NCI-H2081 treated with DMSO at 0.1 percent for 48 hours (cell line): Measurements from ENCODE around the gene DCAF4L1.

Experiments used
- DNase-seq: peaks from one replicate; lab custom pipeline; 2025; lab: John Stamatoyannopoulos, UW

The DCAF4L1 gene

DNA sequence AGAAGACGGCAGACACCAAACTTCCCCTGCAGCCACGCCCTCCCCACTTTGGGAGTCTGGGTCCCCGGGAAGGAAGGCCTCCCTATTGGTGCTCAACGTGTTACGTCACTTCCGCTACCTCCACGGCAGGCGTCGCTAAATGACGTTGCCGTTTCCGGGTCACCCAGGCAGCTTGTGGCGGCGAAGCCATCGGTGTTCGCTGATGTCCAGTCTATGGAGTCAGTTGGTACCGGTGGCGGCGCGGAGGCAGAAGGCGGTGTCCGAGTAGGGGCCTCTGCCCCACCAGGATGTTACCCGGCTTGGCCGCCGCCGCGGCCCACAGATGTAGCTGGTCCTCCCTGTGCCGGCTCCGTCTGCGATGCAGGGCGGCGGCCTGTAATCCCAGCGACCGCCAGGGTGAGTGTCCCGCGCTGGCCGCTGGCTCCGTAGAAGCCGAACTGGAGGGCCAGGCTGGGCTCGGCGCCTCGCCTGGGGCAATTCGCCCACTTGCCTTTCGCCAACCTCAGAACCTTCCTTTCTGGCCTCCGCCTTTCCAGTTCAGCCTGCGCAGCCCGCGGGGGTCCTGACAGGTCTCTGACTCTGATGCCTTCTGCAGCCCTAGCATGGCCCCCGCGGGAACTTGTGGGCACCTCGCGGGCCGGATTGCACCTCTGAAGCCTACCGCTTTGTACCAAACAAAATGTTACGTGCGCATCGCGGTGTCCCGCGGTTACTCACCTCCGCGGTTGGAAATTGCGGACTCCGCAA is 9.0 kb downstream of the DCAF4L1 start, which contains the start of gene SLC30A9:
SLC30A9 (plus strand) TSS at position 166 of the 747 bp plus-strand sequence; CDS start at position 288, 122 bp downstream.
- peak; percentile 84 for DNase-seq

DNA sequence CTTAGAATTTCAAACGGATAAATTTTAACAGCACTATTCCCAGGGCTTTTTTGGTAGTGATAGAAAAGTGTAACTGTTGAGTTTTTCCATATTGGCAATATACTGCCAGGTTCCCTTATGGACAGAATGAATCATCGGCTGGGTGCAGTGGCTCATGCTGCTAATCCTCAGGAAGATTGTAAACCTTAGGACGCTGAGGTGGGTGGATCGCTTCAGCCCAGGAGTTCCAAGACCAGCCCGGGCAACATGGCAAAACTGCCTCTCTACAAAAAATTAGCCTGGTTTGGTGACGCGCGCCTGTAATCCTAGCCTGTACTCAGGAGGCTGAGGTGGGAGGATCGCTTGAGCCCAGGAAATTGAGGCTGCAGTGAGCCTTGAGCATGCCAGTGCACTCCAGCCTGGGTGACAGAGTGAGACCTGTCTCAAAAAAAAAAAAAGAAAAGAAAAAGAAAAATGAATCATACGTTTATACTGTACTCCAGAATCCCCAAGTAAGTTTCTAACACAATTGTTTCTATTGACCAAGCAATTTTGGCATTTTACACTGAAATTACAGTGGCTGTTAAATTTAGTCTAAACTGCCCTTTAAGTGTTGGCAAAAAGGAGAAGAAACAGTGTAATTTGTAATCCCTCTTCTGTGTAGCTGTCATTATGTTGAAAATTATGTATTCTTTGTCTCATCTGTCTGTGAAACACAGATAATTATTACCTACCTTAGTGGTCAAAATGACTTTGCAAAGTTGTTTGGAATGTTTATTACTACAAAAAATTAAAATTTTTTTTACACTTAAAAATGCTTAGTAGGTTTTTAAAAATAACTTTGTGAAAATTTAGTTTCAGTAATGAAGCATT is 10.6 kb downstream of the DCAF4L1 start:
- no peak for DNase-seq

DNA sequence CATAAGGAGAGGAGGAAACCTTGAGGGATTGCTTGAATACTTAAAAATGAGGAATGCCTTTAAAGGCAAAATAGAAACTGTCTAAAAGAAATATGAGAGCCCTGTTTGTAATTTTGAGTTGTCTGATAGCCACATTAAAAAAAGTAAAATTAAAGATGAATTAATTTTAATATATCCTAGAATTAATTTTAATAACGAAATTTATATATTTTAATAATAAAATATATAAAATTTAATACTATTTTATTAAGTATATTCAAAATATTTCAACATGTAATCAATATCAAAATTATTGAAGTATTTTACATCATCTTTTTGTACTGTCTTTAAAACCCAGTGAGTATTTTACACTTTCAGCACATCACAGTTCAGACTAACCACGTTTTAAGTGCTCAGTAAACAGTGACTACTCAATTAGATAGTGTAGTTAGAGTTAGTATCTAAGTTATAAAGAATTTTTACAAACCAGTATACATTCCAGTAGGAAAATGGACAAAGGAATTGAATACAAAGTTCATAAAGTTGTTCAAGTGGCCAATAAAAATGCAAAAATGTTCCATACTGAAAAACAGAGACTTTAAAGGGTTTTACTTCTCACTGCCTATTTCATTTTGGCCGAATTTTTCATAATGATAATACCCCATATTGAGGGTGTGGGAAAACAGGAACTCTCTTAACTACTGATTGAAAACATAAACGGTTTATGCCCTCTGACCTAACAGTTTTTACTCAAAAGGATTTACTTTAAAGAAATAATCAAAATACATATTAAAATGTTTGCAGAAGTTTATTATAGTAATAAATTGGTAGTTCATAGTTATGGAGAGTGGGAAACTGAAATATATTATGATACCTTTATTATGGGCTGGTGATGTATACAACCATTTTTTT is 11.7 kb downstream of the DCAF4L1 start:
- no peak for DNase-seq

DNA sequence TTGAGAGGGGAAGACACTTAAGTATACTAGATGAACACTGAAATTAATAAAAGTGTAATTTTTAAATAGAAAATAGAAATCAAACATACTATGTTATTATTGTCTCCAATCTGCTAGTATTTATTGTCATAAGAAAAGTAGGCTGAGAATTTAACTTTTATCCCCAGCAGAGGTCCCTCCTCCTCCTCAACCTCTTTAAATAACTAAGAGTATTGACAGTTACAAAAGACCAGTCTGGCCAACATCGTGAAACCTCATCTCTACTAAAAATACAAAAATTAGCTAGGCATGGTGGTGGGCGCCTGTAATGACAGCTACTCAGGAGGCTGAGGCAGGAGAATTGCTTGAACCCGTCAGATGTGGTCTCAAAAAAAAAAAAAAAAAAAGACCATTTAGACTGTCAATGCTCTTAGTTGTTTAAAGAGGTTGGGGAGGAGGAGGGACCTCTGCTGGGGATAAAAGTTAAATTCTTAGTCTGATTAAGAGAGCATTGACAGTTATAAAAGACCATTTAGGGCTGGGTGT is 13.0 kb downstream of the DCAF4L1 start:
- DNase-seq: no peak

DNA sequence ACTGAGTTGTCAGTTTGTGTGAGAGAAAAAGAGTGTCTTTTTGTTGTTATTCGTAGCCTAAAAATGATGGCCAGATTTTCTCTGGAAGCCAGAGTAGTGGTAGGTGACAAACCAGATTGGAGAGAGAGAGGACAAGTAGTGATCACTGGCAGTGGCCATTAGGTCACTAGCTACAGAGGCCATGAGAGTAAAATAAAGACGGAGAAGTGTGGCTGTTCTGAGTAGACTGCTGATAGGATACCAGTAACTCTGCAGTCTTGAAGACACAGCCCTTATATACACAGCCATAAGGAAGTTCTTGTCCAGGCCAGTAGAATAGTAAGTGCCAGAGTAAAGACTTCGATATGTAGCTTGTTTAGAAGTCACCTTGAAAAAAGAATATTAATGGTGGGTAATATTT is 16.5 kb downstream of the DCAF4L1 start:
- no peak for DNase-seq

DNA sequence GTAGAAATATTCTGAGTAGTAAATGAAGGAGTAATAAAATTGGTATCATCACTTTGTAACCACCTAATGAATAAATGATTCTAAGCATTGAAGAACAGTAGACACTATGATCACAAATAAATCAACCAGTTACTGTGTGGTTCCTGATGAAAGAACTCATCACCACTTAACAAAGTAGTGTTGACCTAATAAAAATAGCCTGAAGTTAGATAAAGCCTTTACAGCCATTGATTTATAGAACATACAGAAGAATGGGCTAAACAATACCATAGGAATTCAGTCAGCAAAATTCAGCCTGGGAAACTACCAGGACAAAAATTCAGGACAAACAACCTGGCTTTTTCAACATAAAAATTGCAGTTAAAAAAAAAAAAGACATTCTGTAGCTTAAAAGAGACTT is 17.8 kb downstream of the DCAF4L1 start:
- no peak for DNase-seq

DNA sequence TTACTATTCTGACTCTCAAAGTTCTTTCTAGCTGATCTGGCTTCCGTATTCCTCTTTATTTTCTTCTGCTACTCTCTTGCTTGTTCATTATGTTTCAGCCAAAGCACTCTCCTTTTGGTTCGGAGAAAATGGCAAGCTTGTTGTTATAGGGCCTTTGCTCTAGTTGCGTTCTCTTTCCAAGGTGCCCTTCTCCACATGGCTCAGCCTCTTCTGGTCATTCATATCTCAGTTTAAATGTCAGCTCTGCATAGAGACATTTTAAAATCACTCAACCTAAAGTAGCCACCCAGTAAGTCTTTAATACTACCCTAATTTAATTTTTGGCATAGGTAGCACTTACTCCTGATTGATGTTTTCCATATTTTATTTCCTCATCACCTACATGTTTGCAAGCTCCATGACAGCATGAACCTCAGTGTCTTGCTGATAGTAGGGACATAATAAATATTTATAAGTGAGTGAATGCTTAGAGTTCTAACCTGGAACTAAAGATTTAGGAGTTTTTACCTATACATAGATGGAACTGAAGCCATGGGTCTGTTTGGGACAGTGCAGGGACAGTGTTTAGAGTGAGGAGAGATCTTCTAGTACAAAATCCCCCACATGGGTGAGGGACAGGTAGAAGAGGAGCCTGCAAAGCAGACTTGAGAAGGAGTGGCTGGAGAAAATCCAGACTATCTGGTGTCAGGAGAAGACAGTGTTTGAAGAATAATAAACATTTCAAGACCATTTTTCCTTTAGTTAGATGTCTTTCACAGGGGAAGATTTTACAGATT is 26.6 kb downstream of the DCAF4L1 start:
- DNase-seq: no peak

DNA sequence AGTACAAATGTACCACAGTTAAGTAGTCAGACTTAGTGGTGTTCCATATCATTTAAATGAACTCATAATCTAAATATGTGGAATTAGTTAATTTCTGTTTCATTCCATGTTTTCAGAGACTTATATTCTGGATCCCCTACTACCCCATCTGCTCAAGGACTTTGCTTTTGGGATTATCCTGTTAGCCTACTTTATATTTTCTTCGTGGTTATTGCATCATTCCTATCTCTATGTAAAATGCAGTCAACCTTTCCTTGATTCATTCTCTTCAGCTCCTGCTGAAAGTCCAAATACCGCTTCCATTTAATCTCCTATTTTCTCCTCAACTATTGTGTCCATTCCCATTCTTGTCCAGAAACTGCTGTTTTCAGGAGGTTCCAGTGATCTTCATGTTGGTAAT is 33.9 kb downstream of the DCAF4L1 start:
- no peak for DNase-seq

DNA sequence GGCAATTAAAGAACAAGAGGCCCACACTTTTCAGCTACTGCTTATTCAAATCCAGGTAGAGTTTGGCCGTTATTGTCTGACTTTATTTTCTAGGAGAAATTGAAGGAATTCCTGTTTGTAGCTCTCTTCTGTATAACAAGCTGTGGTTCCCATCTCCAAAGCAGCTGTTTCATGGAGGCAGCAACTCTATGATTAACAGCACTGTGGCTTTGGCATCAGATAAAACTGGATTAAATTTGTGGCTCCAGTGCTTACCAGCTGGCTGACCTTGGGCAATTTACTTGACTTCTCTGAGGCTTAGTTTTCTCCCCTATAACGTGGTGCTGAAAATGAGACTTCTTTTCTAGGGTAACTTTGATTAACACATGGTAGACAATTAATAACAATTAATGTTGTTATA is 36.9 kb downstream of the DCAF4L1 start:
- no peak for DNase-seq
